ENCODE measurements around the gene SNX27.
"Not testable (repeated sequence)": the region's sequence is repeated elsewhere in the genome, so short reads cannot be mapped to it uniquely, and the experiment has no call there.

Gene SNX27

GRCh38 chr1:151680826-151681225 is 69.0 kb downstream of the SNX27 start:
- H3K4me3 ChIP-seq (ENCODE audit: low read depth, low read length), result no peak overlapping the region
- DNase-seq (ENCODE audit: low read depth), result no peak
- TF ChIP-seq, protein P1, sequence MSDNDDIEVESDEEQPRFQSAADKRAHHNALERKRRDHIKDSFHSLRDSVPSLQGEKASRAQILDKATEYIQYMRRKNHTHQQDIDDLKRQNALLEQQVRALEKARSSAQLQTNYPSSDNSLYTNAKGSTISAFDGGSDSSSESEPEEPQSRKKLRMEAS (IDR thresholded peaks at IDR 0.05; ENCODE audit: low read depth, low read length), result no peak
- no peak for TF ChIP-seq MYC (IDR thresholded peaks at IDR 0.05; ENCODE audit: low read depth, low read length)
- no peak for TF ChIP-seq CTCF (IDR thresholded peaks at IDR 0.05; ENCODE audit: low read depth, low read length)

DNA sequence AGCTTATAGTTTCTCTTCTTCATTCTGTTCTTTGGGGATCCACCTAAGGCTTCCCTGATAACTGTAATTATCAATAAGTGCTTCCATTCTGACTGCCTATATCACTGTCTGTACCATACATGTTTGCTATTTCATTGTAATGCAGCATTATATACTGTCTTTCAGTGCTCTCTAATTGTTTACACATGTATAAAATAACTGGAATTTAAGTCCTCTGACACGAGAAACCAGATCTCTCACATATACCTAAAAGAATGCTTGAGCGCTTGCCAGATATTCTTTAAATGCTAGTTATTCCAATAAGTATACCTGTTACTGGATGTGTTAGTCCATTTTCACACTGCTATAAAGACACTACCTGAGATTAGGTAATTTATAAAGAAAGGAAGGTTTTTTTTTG is 70.1 kb downstream of the SNX27 start:
- DNase-seq (ENCODE audit: low read depth), result no peak
- H3K4me3 ChIP-seq (ENCODE audit: low read depth, low read length), result no peak overlapping the region
- no peak for TF ChIP-seq MYC (IDR thresholded peaks at IDR 0.05; ENCODE audit: low read depth, low read length)
- TF ChIP-seq, protein P1 (IDR thresholded peaks at IDR 0.05; ENCODE audit: low read depth, low read length), result no peak
- no peak for TF ChIP-seq POLR2A (IDR thresholded peaks at IDR 0.05; ENCODE audit: extremely low read depth, insufficient read length)
- no peak for TF ChIP-seq CTCF (IDR thresholded peaks at IDR 0.05; ENCODE audit: low read depth, low read length)

DNA sequence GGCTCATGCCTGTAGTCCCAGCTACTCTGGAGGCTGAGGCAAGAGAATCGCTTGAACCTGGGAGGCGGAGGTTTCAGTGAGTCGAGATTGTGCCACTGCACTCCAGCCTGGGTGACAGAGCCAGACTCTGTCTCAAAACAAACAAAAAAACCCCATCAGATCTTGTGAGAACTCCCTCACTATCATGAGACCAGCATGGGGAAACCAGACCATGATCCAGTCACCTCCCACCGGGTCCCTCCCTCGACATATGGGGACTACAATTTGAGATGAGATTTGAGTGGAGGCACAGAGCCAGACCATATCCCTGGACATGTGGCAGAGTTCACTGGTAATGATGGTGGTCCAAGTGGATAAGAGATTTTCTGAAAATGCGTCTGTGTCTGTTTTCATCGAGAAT is 71.1 kb downstream of the SNX27 start:
- H3K4me3 ChIP-seq (ENCODE audit: low read depth, low read length); DNase-seq (ENCODE audit: low read depth): not testable (repeated sequence)

DNA sequence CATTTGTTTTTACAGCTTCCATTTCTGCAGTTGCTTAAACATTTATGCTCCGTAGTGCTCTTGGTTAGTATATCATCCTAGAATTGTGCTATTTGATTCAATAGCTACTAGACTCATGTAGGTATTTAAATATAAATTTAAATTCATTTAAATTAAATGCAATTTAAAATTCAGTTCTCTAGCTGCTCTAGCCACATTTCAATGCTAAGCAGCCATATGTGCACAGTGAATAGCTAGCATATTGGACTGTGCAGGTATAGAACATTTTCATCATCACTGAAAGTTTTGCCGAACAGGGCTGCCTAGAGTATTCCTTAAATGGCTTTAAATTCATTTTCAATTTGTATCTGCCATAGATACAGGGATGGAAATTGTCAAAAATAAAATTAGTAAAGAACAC is 72.3 kb downstream of the SNX27 start:
- DNase-seq (ENCODE audit: low read depth), result no peak
- no peak overlapping the region for H3K4me3 ChIP-seq (ENCODE audit: low read depth, low read length)
- TF ChIP-seq POLR2A (IDR thresholded peaks at IDR 0.05; ENCODE audit: extremely low read depth, insufficient read length) (no peak), MYC (IDR thresholded peaks at IDR 0.05; ENCODE audit: low read depth, low read length) (no peak), CTCF (IDR thresholded peaks at IDR 0.05; ENCODE audit: low read depth, low read length) (no peak)
- TF ChIP-seq, protein P1 (IDR thresholded peaks at IDR 0.05; ENCODE audit: low read depth, low read length), result no peak

DNA sequence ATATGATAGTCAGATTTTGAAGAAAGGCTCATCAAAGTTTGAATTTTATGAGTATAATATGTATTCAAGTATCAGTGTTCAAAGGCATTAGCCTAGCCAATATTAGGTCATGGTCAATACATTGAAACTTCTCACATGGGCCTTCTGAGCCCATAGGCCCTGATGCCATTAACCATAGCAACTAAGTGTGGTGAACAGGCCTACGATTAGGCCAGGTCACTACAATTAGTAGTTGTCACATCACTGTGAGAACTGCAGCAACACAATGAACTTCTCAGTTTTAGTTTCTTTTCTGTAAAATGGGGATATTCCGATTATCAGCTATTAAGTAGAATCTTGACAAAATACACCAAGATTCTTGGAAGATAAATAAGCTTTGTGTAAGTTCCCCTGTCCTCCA is 74.7 kb downstream of the SNX27 start:
- TF ChIP-seq, protein P1 (IDR thresholded peaks at IDR 0.05; ENCODE audit: low read depth, low read length), result no peak
- TF ChIP-seq MYC (IDR thresholded peaks at IDR 0.05; ENCODE audit: low read depth, low read length), result no peak
- no peak for TF ChIP-seq POLR2A (IDR thresholded peaks at IDR 0.05; ENCODE audit: extremely low read depth, insufficient read length)
- TF ChIP-seq CTCF (IDR thresholded peaks at IDR 0.05; ENCODE audit: low read depth, low read length), result no peak
- no peak for DNase-seq (ENCODE audit: low read depth)
- no peak overlapping the region for H3K4me3 ChIP-seq (ENCODE audit: low read depth, low read length)

GRCh38 chr1:151689494-151689893 is 77.6 kb downstream of the SNX27 start:
- DNase-seq (ENCODE audit: low read depth), result no peak
- no peak overlapping the region for H3K4me3 ChIP-seq (ENCODE audit: low read depth, low read length)
- TF ChIP-seq, protein P1 (IDR thresholded peaks at IDR 0.05; ENCODE audit: low read depth, low read length), result no peak
- TF ChIP-seq CTCF (IDR thresholded peaks at IDR 0.05; ENCODE audit: low read depth, low read length), result no peak
- no peak for TF ChIP-seq POLR2A (IDR thresholded peaks at IDR 0.05; ENCODE audit: extremely low read depth, insufficient read length)
- TF ChIP-seq MYC (IDR thresholded peaks at IDR 0.05; ENCODE audit: low read depth, low read length), result no peak

Measured in NB4 (cell line).